Stimulated activated memory B cell treated with anti-CD40 and anti-IgM and Interleukin-4, amounts not matched to agents 10 μg/mL and 1 μg/mL and 100 μg/mL, for 72 hours (primary cell): ENCODE measurements around the gene SLC16A3.
A peak's percentile ranks its signal among the peaks of the same experiment; 100 is the strongest.
"Not testable (repeated sequence)": the region's sequence is repeated elsewhere in the genome, so short reads cannot be mapped to it uniquely, and the experiment has no call there.

Experiments used
- ATAC-seq: fragments of 150-1000 bp; cut with Tn5 transposase; 2 replicates; pipeline ENCODE4 v1.10.0; 2021
- H3K27ac Mint-ChIP-seq: one replicate; pipeline ENCODE4 v1.8.0; 2022; ENCODE audit warnings: mild to moderate bottlenecking, mixed read lengths
- H3K27me3 Mint-ChIP-seq: one replicate; pipeline ENCODE4 v1.8.0; 2022; ENCODE audit warnings: mixed read lengths
- H3K36me3 Mint-ChIP-seq: one replicate; pipeline ENCODE4 v1.8.0; 2022; ENCODE audit warnings: mixed read lengths
- H3K4me1 Mint-ChIP-seq: one replicate; pipeline ENCODE4 v1.8.0; 2022; ENCODE audit warnings: mixed read lengths
- H3K4me3 Mint-ChIP-seq: one replicate; pipeline ENCODE4 v1.8.0; 2022; ENCODE audit warnings: mild to moderate bottlenecking, moderate library complexity, mixed read lengths
- H3K9me3 Mint-ChIP-seq: one replicate; pipeline ENCODE4 v1.8.0; 2022; ENCODE audit warnings: mixed read lengths

The SLC16A3 gene

GRCh38 chr17:82254096-82254495 is 25.3 kb downstream of the SLC16A3 start:
- H3K27me3 Mint-ChIP-seq, H3K9me3 Mint-ChIP-seq, H3K27ac Mint-ChIP-seq, H3K4me3 Mint-ChIP-seq, ATAC-seq, H3K4me1 Mint-ChIP-seq: not testable (repeated sequence)
- peaks cover 58% of the 10 kb centered on the region for H3K36me3 Mint-ChIP-seq

- not testable (repeated sequence) for H3K4me1 Mint-ChIP-seq, H3K27ac Mint-ChIP-seq, H3K4me3 Mint-ChIP-seq, ATAC-seq, H3K9me3 Mint-ChIP-seq, H3K27me3 Mint-ChIP-seq
- H3K36me3 Mint-ChIP-seq, result peaks cover 59% of the 10 kb centered on the region
These were observed 25.9 kb downstream of the SLC16A3 start for GRCh38 chr17:82254746-82255145.

DNA sequence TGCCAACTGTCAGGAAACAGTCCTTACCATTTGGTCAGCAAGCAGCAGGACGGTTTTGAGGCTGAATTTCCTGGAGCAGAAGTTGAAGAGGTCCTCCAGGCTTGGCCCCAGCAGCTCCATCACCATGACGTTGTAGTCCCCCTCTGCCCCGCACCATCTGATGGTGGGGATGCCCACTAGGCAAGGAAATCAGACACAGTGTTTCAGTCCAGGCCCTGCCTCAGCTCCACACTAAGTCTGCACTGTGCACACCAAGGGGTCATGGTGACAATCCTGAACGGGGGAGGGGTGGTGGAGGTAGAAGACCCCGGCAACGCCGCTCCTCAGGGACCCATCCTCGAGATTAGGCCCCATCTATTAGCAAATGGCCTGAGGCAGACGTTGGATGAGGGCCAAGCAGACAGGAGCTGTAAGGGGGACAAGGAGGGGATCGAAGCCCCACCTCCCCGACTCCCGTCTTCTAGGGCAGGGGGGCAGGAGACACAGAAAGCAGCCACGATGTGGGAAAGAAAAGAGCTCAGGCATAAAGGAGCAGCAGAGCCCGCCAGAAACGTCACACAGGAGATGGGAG is 26.6 kb downstream of the SLC16A3 start:
- H3K4me3 Mint-ChIP-seq, result no peak overlapping the region

GRCh38 chr17:82256242-82256885 is 27.5 kb downstream of the SLC16A3 start:
- H3K4me1 Mint-ChIP-seq, result peaks cover 8% of the 10 kb centered on the region
- no peaks in the 10 kb centered on the region for H3K9me3 Mint-ChIP-seq
- H3K4me3 Mint-ChIP-seq, result no peak overlapping the region
- H3K27me3 Mint-ChIP-seq, result no peaks in the 10 kb centered on the region
- no peak for ATAC-seq
- H3K36me3 Mint-ChIP-seq, result peaks cover 69% of the 10 kb centered on the region
- H3K27ac Mint-ChIP-seq, result peak overlapping the region; percentile 9

More for the DNA sequence above, 26.6 kb downstream of the SLC16A3 start:
- peaks cover 67% of the 10 kb centered on the region for H3K36me3 Mint-ChIP-seq
- peaks cover 8% of the 10 kb centered on the region for H3K4me1 Mint-ChIP-seq
- H3K9me3 Mint-ChIP-seq, result no peaks in the 10 kb centered on the region
- ATAC-seq, result no peak
- peak overlapping the region; percentile 9 for H3K27ac Mint-ChIP-seq
- no peaks in the 10 kb centered on the region for H3K27me3 Mint-ChIP-seq

- H3K27me3 Mint-ChIP-seq, result no peaks in the 10 kb centered on the region
- H3K4me3 Mint-ChIP-seq, result no peak overlapping the region
- peaks cover 8% of the 10 kb centered on the region for H3K4me1 Mint-ChIP-seq
- no peak overlapping the region for H3K27ac Mint-ChIP-seq
- ATAC-seq, result peak; percentile 48
- H3K9me3 Mint-ChIP-seq, result no peaks in the 10 kb centered on the region
- H3K36me3 Mint-ChIP-seq, result peaks cover 69% of the 10 kb centered on the region
These were observed 28.6 kb downstream of the SLC16A3 start for GRCh38 chr17:82257473-82257872.

- Mint-ChIP-seq H3K27me3 (no peaks in the 10 kb centered on the region), H3K27ac (no peak overlapping the region), H3K36me3 (peaks cover 60% of the 10 kb centered on the region), H3K4me3 (no peak overlapping the region), H3K9me3 (no peaks in the 10 kb centered on the region), H3K4me1 (peaks cover 8% of the 10 kb centered on the region)
- no peak for ATAC-seq
These were observed 29.7 kb downstream of the SLC16A3 start for GRCh38 chr17:82258555-82258954.

GRCh38 chr17:82259972-82260961 is 31.4 kb downstream of the SLC16A3 start:
- H3K4me3 Mint-ChIP-seq, H3K27me3 Mint-ChIP-seq, H3K4me1 Mint-ChIP-seq, H3K9me3 Mint-ChIP-seq, H3K27ac Mint-ChIP-seq, ATAC-seq: not testable (repeated sequence)
- H3K36me3 Mint-ChIP-seq, result peaks cover 70% of the 10 kb centered on the region

- H3K27ac Mint-ChIP-seq, result no peak overlapping the region
- peaks cover 23% of the 10 kb centered on the region for H3K4me1 Mint-ChIP-seq
- ATAC-seq, result no peak
- no peaks in the 10 kb centered on the region for H3K9me3 Mint-ChIP-seq
- no peak overlapping the region for H3K4me3 Mint-ChIP-seq
- no peaks in the 10 kb centered on the region for H3K27me3 Mint-ChIP-seq
- peaks cover 59% of the 10 kb centered on the region for H3K36me3 Mint-ChIP-seq
These were observed 33.5 kb downstream of the SLC16A3 start for GRCh38 chr17:82262344-82262743.

DNA sequence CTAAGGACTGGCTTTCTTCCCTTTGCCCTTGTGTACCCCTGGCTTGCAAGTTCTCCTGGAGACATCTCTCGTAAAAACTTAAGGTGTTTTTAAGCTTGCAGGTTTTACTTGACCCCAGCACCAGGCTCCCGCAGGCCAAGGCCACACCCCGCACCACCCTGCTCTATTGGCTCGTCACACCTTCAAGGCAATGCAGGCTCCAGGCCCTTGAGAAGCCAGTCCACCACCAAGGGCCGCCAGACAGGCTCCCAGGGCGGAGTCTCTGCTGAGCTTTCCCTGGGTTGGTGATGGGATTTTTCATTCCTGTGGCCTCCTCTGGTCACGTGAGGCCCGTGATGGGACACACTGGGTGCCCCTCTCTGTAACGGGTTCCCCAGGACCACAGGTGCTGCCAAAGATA is 34.8 kb downstream of the SLC16A3 start:
- Mint-ChIP-seq H3K9me3 (no peaks in the 10 kb centered on the region), H3K4me3 (no peak overlapping the region), H3K27me3 (no peaks in the 10 kb centered on the region), H3K4me1 (peaks cover 31% of the 10 kb centered on the region), H3K27ac (no peak overlapping the region), H3K36me3 (peaks cover 49% of the 10 kb centered on the region)
- no peak for ATAC-seq

DNA sequence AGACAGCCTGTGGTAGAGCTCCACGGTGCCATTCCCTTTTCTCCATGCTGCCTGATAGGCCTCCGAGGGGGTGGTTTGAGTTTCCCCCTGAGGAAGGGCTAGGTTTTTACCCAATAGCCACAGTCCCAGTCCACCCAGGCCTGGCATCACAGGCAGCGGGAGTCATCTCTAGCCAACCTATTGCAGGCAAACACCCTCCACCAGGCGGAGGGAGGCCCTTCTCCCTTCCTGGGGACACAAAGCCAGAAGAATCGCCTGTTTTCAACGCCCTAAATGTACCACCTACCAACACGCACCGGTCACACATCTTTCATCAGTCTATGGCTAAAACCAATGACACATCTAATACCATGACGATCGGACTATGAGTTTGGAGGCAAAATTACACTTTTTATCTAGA is 37.3 kb downstream of the SLC16A3 start:
- H3K4me1 Mint-ChIP-seq, result peaks cover 56% of the 10 kb centered on the region
- H3K27ac Mint-ChIP-seq, result peak overlapping the region; percentile 22
- no peak for ATAC-seq
- no peaks in the 10 kb centered on the region for H3K27me3 Mint-ChIP-seq
- H3K36me3 Mint-ChIP-seq, result peaks cover 48% of the 10 kb centered on the region
- no peaks in the 10 kb centered on the region for H3K9me3 Mint-ChIP-seq
- H3K4me3 Mint-ChIP-seq, result no peak overlapping the region

DNA sequence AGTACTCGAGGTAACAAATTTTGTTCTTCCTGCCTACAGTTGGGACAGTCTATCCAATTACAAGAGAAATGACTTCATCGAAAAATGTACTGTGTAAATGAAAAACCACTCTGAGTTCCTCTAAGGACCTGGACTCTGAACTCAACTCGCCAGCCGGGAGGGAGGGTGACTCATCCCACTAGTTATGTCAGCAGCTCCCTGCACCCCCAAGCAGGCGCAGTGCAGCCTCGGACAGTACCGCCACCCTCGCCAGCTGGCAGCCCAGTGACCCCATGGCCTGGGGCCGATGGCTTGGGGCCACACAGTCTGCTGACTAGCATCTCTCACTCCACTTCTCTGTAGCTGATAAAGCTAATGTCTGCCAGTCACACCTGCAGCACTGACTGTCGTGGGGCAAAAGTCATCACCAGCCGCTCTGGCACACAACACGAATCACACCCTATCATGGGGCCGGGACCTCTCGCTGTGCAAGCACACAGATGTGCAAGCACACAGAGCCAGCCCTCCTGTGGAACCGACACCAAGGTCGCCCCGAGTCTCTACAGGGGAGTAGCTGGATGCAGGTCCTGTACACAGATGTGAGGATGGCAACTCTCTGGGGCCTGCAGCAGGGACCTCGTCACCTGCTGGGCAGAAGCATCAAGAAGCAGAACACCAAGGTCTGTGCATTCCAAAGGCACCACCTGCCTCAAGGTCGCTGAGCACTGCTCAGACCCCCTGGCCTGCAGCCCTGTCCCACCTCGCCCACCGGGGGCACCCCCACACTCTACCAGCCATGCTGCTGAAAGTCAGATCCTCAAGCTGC is 38.9 kb downstream of the SLC16A3 start:
- Mint-ChIP-seq H3K36me3 (peaks cover 42% of the 10 kb centered on the region), H3K27me3 (no peaks in the 10 kb centered on the region), H3K4me1 (peaks cover 72% of the 10 kb centered on the region), H3K27ac (peak overlapping the region; percentile 22), H3K9me3 (no peaks in the 10 kb centered on the region), H3K4me3 (no peak overlapping the region)
- ATAC-seq, result peak; percentile 21

GRCh38 chr17:82269138-82269881 is 40.5 kb downstream of the SLC16A3 start:
- ATAC-seq, result no peak
- peaks cover 72% of the 10 kb centered on the region for H3K4me1 Mint-ChIP-seq
- H3K9me3 Mint-ChIP-seq, result no peaks in the 10 kb centered on the region
- peaks cover 39% of the 10 kb centered on the region for H3K36me3 Mint-ChIP-seq
- H3K27ac Mint-ChIP-seq, result peak overlapping the region; percentile 37
- no peak overlapping the region for H3K4me3 Mint-ChIP-seq
- H3K27me3 Mint-ChIP-seq, result no peaks in the 10 kb centered on the region

DNA sequence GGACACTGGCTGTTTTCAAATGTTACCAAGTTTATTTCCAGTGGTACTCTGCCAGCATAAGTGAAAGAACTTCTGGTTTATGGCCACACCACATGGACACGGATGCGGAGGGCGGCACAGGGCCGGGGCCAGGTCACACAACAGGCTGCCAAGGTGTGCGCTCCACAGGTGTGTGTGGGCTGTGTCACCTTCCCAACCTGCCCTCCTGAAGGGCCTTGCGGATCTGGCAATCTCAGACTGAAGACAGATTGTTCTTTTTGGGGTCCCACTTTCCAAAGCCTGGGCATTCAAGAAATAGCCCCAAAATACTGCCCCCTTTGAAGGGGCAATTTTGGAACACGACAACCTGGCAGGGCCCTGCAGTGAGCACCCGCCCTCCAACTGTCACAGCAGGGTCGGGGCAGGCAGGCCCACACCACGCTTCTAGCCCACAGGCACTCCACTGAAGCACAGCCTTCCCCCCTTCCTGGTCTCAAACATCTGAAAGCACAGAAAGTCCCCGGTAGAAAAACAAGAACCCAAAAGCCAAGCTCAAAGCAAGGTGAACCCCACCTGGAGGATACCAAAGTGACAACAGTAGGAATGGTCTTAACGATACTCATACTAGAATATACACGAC is 41.1 kb downstream of the SLC16A3 start:
- Mint-ChIP-seq H3K27me3 (no peaks in the 10 kb centered on the region), H3K9me3 (no peaks in the 10 kb centered on the region), H3K4me1 (peaks cover 72% of the 10 kb centered on the region), H3K36me3 (peaks cover 33% of the 10 kb centered on the region), H3K27ac (peak overlapping the region; percentile 37), H3K4me3 (peak overlapping the region; percentile 23)
- no peak for ATAC-seq

DNA sequence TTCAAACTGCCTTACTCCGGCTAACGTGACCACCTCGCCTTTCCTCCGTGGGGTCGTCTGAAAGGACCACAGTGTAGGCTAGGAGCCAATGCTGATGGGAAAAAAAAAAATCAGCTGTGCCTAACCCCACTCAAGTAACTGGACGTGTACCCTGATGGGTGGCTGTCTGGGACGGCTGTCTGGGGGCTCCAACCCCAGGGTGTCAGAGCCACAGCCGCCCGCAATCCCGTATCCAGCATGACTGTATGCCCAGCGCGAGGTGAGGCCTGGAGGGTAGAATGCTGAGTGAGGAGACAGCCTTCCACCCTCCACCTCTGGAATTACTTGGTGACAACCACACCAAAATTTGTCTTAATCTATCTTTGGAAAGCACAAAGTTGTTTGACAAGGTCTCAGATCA is 41.8 kb downstream of the SLC16A3 start:
- no peak for ATAC-seq
- Mint-ChIP-seq H3K36me3 (peaks cover 31% of the 10 kb centered on the region), H3K27me3 (no peaks in the 10 kb centered on the region), H3K9me3 (no peaks in the 10 kb centered on the region), H3K4me3 (peak overlapping the region; percentile 23), H3K4me1 (peaks cover 71% of the 10 kb centered on the region), H3K27ac (peak overlapping the region; percentile 37)
